Tibial nerve (tissue), 4 donors: ENCODE results near the gene FAU.

Source experiments
- CTCF ChIP-seq, 5 experiments: fragments of 200-600 bp in 3 of 5; fragments of 450-650 bp in 2 of 5; sonication (generic) in 3 of 5; IDR thresholded peaks; one replicate each; pipeline ENCODE4 v1.5.1; 2016 to 2019; ENCODE audit warnings: antibody characterized with exemption in 5 of 5, mild to moderate bottlenecking in 3 of 5, moderate library complexity in 2 of 5
- EP300 ChIP-seq, 2 donors: sonication (generic); formaldehyde crosslinking; IDR thresholded peaks; one replicate each; pipeline ENCODE4 v1.6.1; 2017; ENCODE audit warnings: antibody characterized with exemption in 2 of 2, mild to moderate bottlenecking in 1 of 2

DNA sequence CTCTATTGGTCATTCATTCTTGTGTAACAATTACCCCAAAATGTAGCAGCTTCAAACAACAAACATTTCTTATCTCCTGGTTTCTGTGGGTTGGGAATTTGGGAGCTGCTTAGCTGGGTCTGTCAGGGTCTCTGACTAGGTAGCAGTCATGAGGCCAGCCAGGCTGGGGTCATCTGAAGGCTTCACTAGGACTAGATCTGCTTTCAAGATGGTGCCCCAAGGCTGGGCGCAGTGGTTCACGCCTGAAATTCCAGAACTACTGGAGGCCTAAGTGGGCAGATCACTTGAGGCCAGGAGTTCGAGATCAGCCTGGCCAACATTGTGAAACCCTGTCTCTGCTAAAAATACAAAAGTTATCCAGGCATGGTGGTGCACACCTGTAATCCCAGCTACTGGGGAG lies 35.0 kb upstream of the FAU start:
- TF ChIP-seq CTCF (IDR thresholded peaks at IDR 0.05) (no peak), EP300 (IDR thresholded peaks at IDR 0.05) (no peak)
